CD4-positive, CD25-positive, alpha-beta regulatory T cell (primary cell): ENCODE results near the gene NEMP2. TPM values are rescaled to one million over a fixed set of nuclear protein-coding genes. Genes with fewer than 3 reads are reported as not detected.

Source experiments
- ATAC-seq, 2 donors: fragments of 150-1000 bp; cut with Tn5 transposase; one replicate each; pipeline ENCODE4 v1.10.0; 2021; ENCODE audit warnings: low read depth in 2 of 2, moderate number of reproducible peaks in 2 of 2, moderate library complexity in 1 of 2
- DNase-seq, 3 donors: peaks; one replicate each; pipeline versions ENCODE4 v3.0.0 to v3.0.0-alpha.2; 2012 to 2022; ENCODE audit warnings: mixed read lengths in 1 of 3
- H3K27ac ChIP-seq: one replicate; pipeline ENCODE4 v1.7.0; 2013; ENCODE audit warnings: mild to moderate bottlenecking, low read length; ENCODE audit not compliant: insufficient read depth, poor library complexity, severe bottlenecking
- H3K27me3 ChIP-seq: one replicate; pipeline ENCODE4 v1.7.0; 2013; ENCODE audit warnings: low read length; ENCODE audit not compliant: control insufficient read depth, insufficient read depth
- H3K36me3 ChIP-seq: one replicate; pipeline ENCODE4 v1.7.0; 2013; ENCODE audit warnings: mild to moderate bottlenecking, low read length, moderate library complexity; ENCODE audit not compliant: control insufficient read depth, insufficient read depth
- H3K4me1 ChIP-seq: 2 replicates; pipeline ENCODE4 v1.7.0; 2013; ENCODE audit warnings: mild to moderate bottlenecking, low read length; ENCODE audit not compliant: insufficient read depth, control insufficient read depth, poor library complexity, severe bottlenecking
- H3K4me3 ChIP-seq: one replicate; pipeline ENCODE4 v1.7.0; 2013; ENCODE audit warnings: low read depth, mild to moderate bottlenecking, low read length, moderate library complexity
- H3K9me3 ChIP-seq, 2 experiments: 1 replicate in 1 of 2; 2 replicates in 1 of 2; pipeline ENCODE4 v1.7.0; 2013; ENCODE audit warnings: low read length in 2 of 2, mild to moderate bottlenecking in 1 of 2, moderate library complexity in 1 of 2; ENCODE audit not compliant: control insufficient read depth in 2 of 2
- H3K27ac Mint-ChIP-seq, 3 donors: one replicate each; pipeline ENCODE4 v1.8.0; 2020 to 2022; ENCODE audit warnings: mild to moderate bottlenecking in 3 of 3, mixed read lengths in 3 of 3, moderate library complexity in 2 of 3
- H3K27me3 Mint-ChIP-seq: one replicate; pipeline ENCODE4 v1.8.0; 2022; ENCODE audit warnings: mild to moderate bottlenecking, mixed read lengths
- H3K36me3 Mint-ChIP-seq: one replicate; pipeline ENCODE4 v1.8.0; 2020; ENCODE audit warnings: mixed read lengths
- H3K4me1 Mint-ChIP-seq, 4 donors: one replicate each; pipeline ENCODE4 v1.8.0; 2020 to 2022; ENCODE audit warnings: mixed read lengths in 4 of 4, mild to moderate bottlenecking in 1 of 4
- H3K4me3 Mint-ChIP-seq, 4 donors: one replicate each; pipeline ENCODE4 v1.8.0; 2020 to 2022; ENCODE audit warnings: mild to moderate bottlenecking in 4 of 4, mixed read lengths in 4 of 4, moderate library complexity in 3 of 4
- H3K9me3 Mint-ChIP-seq, 7 donors: one replicate each; pipeline ENCODE4 v1.8.0; 2020 to 2022; ENCODE audit warnings: mixed read lengths in 7 of 7, mild to moderate bottlenecking in 3 of 7, moderate library complexity in 2 of 7
- polyA plus RNA-seq, 4 donors: library from polyadenylated mRNA; unstranded; fragments of 300-500 nt; fragmentation: Illumina TruSeq; gene quantifications; one replicate each; pipeline ENCODE4 v1.2.3, GENCODE V29; 2021
- total RNA-seq: library from RNA; stranded (reverse); gene quantifications from one replicate; pipeline ENCODE4 v1.2.3, GENCODE V29; 2022

Gene NEMP2
- total and polyA plus RNA-seq, 5 donors from 2014 or later, result 10.7 to 14.9 (median 14.4) TPM

GRCh38 chr2:190519975-190520767 lies 14.4 kb downstream of the NEMP2 start:
- Histone ChIP-seq H3K9me3 (no peaks in the 10 kb centered on the region), H3K4me1 (peaks cover 29% of the 10 kb centered on the region), H3K27me3 (no peaks in the 10 kb centered on the region), H3K27ac (peak overlapping the region; percentile 48), H3K36me3 (peaks cover 8% of the 10 kb centered on the region), H3K4me3 (no peak overlapping the region)
- DNase-seq, result peak in 2 of 3 donors; percentile 34 to 60
- H3K36me3 Mint-ChIP-seq, result peaks cover 45% of the 10 kb centered on the region
- H3K4me1 Mint-ChIP-seq, result peaks cover 24 to 52% (median 34%) of the 10 kb centered on the region in 4 donors
- peak overlapping the region in 3 of 4 donors; percentile 21 to 69 (median 58) for H3K4me3 Mint-ChIP-seq
- H3K27ac Mint-ChIP-seq, result peak overlapping the region; percentile 11 to 82 (median 33)
- ATAC-seq, result peak; percentile 77 to 78
- H3K27me3 Mint-ChIP-seq, result no peaks in the 10 kb centered on the region
- H3K9me3 Mint-ChIP-seq, result no peaks in the 10 kb centered on the region

- ATAC-seq (no peak), DNase-seq (no peak)
- H3K27me3 Mint-ChIP-seq, result no peaks in the 10 kb centered on the region
- H3K27ac Mint-ChIP-seq, result peak overlapping the region in 1 of 3 donors; percentile 39
- H3K36me3 Mint-ChIP-seq, result peaks cover 45% of the 10 kb centered on the region
- Histone ChIP-seq H3K36me3 (peaks cover 21% of the 10 kb centered on the region), H3K4me3 (no peak overlapping the region), H3K27ac (no peak overlapping the region), H3K27me3 (no peaks in the 10 kb centered on the region), H3K9me3 (no peaks in the 10 kb centered on the region), H3K4me1 (peaks cover 33% of the 10 kb centered on the region)
- H3K9me3 Mint-ChIP-seq, result no peaks in the 10 kb centered on the region
- peaks cover 29 to 61% (median 36%) of the 10 kb centered on the region in 4 donors for H3K4me1 Mint-ChIP-seq
- H3K4me3 Mint-ChIP-seq, result no peak overlapping the region
Observed at GRCh38 chr2:190517468-190517867, 17.1 kb downstream of the NEMP2 start.

GRCh38 chr2:190515687-190516086 lies 18.8 kb downstream of the NEMP2 start:
- no peaks in the 10 kb centered on the region for H3K27me3 Mint-ChIP-seq
- ATAC-seq (peak; percentile 48 to 66), DNase-seq (peak in 2 of 3 donors; percentile 48 to 61)
- Histone ChIP-seq H3K4me1 (peaks cover 31% of the 10 kb centered on the region), H3K4me3 (peak overlapping the region; percentile 65), H3K27me3 (no peaks in the 10 kb centered on the region), H3K27ac (peak overlapping the region; percentile 43), H3K36me3 (peaks cover 25% of the 10 kb centered on the region), H3K9me3 (no peaks in the 10 kb centered on the region)
- peak overlapping the region; percentile 79 to 83 (median 83) for H3K27ac Mint-ChIP-seq
- peaks cover 19 to 49% (median 23%) of the 10 kb centered on the region in 4 donors for H3K4me1 Mint-ChIP-seq
- H3K36me3 Mint-ChIP-seq, result peaks cover 38% of the 10 kb centered on the region
- H3K4me3 Mint-ChIP-seq, result peak overlapping the region in 3 of 4 donors; percentile 23 to 75 (median 69)
- no peaks in the 10 kb centered on the region for H3K9me3 Mint-ChIP-seq

GRCh38 chr2:190514676-190515075 lies 19.8 kb downstream of the NEMP2 start:
- Mint-ChIP-seq H3K9me3 (no peaks in the 10 kb centered on the region), H3K4me3 (no peak overlapping the region), H3K36me3 (peaks cover 40% of the 10 kb centered on the region), H3K27ac (no peak overlapping the region), H3K4me1 (peaks cover 13 to 39% (median 17%) of the 10 kb centered on the region in 4 donors), H3K27me3 (no peaks in the 10 kb centered on the region)
- no peak for DNase-seq
- no peak for ATAC-seq
- H3K36me3 ChIP-seq, result peaks cover 33% of the 10 kb centered on the region
- no peak overlapping the region for H3K4me3 ChIP-seq
- H3K9me3 ChIP-seq, result no peaks in the 10 kb centered on the region
- H3K4me1 ChIP-seq, result peaks cover 21% of the 10 kb centered on the region
- H3K27me3 ChIP-seq, result no peaks in the 10 kb centered on the region
- no peak overlapping the region for H3K27ac ChIP-seq

GRCh38 chr2:190513877-190514276 lies 20.6 kb downstream of the NEMP2 start:
- H3K27ac Mint-ChIP-seq, result peak overlapping the region in 2 of 3 donors; percentile 16 to 62
- peaks cover 47% of the 10 kb centered on the region for H3K36me3 Mint-ChIP-seq
- no peak overlapping the region for H3K4me3 Mint-ChIP-seq

GRCh38 chr2:190512539-190513095 lies 21.9 kb downstream of the NEMP2 start:
- H3K4me3 ChIP-seq, result no peak overlapping the region
- Mint-ChIP-seq H3K27me3 (no peaks in the 10 kb centered on the region), H3K4me3 (no peak overlapping the region), H3K27ac (peak overlapping the region; percentile 52 to 86 (median 67)), H3K4me1 (peaks cover 13 to 31% (median 17%) of the 10 kb centered on the region in 4 donors), H3K9me3 (no peaks in the 10 kb centered on the region), H3K36me3 (peaks cover 45% of the 10 kb centered on the region)
- H3K4me1 ChIP-seq, result peaks cover 18% of the 10 kb centered on the region
- H3K27me3 ChIP-seq, result no peaks in the 10 kb centered on the region
- H3K9me3 ChIP-seq, result no peaks in the 10 kb centered on the region
- H3K36me3 ChIP-seq, result peaks cover 43% of the 10 kb centered on the region
- DNase-seq (no peak), ATAC-seq (no peak)
- H3K27ac ChIP-seq, result no peak overlapping the region

More at GRCh38 chr2:190513877-190514276, 20.6 kb downstream of the NEMP2 start:
- H3K4me1 ChIP-seq, result peaks cover 18% of the 10 kb centered on the region
- peaks cover 38% of the 10 kb centered on the region for H3K36me3 ChIP-seq
- H3K4me3 ChIP-seq, result no peak overlapping the region
- H3K27me3 Mint-ChIP-seq, result no peaks in the 10 kb centered on the region
- ATAC-seq (no peak), DNase-seq (no peak)
- peaks cover 13 to 33% (median 17%) of the 10 kb centered on the region in 4 donors for H3K4me1 Mint-ChIP-seq
- H3K27ac ChIP-seq, result no peak overlapping the region
- H3K9me3 ChIP-seq, result no peaks in the 10 kb centered on the region
- H3K27me3 ChIP-seq, result no peaks in the 10 kb centered on the region
- H3K9me3 Mint-ChIP-seq, result no peaks in the 10 kb centered on the region

- Mint-ChIP-seq H3K27ac (no peak overlapping the region), H3K36me3 (peaks cover 46% of the 10 kb centered on the region), H3K27me3 (no peaks in the 10 kb centered on the region), H3K9me3 (no peaks in the 10 kb centered on the region), H3K4me1 (peaks cover 8 to 23% (median 14%) of the 10 kb centered on the region in 4 donors), H3K4me3 (no peak overlapping the region)
- Histone ChIP-seq H3K4me1 (peaks cover 13% of the 10 kb centered on the region), H3K36me3 (peaks cover 57% of the 10 kb centered on the region), H3K4me3 (no peak overlapping the region), H3K27ac (no peak overlapping the region), H3K27me3 (no peaks in the 10 kb centered on the region), H3K9me3 (no peaks in the 10 kb centered on the region)
- no peak for DNase-seq
- ATAC-seq, result no peak
Observed at GRCh38 chr2:190511104-190511503, 23.4 kb downstream of the NEMP2 start.
